GM23338 (cell line): ENCODE measurements around the gene GRM4.

Experiments
- CREB1 ChIP-seq: fragments of 250-450 bp; sonication (Bioruptor Pico); IDR thresholded peaks from 2 replicates; pipeline ENCODE4 v1.5.0; 2020; ENCODE audit warnings: low read depth, mild to moderate bottlenecking, moderate library complexity
- ETS1 ChIP-seq: IDR thresholded peaks from 2 replicates; pipeline ENCODE4 v1.6.1; 2016; ENCODE audit warnings: antibody characterized with exemption
- EZH2 ChIP-seq: fragments of 200-600 bp; sonication (generic); IDR thresholded peaks from one replicate; pipeline ENCODE4 v1.8.0; 2017; ENCODE audit warnings: antibody characterized with exemption, mild to moderate bottlenecking, low read depth; ENCODE audit not compliant: unreplicated experiment
- EZH2phosphoT487 ChIP-seq: fragments of 200-600 bp; sonication (generic); IDR thresholded peaks from one replicate; pipeline ENCODE4 v1.8.1; 2018; ENCODE audit warnings: antibody characterized with exemption; ENCODE audit not compliant: unreplicated experiment
- JUNB ChIP-seq: IDR thresholded peaks from one replicate; pipeline ENCODE4 v1.6.1; 2016; ENCODE audit warnings: antibody characterized with exemption; ENCODE audit not compliant: unreplicated experiment
- NANOG ChIP-seq: IDR thresholded peaks from 2 replicates; pipeline ENCODE4 v1.6.1; 2016; ENCODE audit warnings: antibody characterized with exemption, borderline replicate concordance
- POLR2AphosphoS5 ChIP-seq: IDR thresholded peaks from 2 replicates; pipeline ENCODE4 v1.6.1; 2016; ENCODE audit warnings: antibody characterized with exemption, low read depth
- STAT1 ChIP-seq: IDR thresholded peaks from one replicate; pipeline ENCODE4 v1.6.1; 2016; ENCODE audit warnings: antibody characterized with exemption; ENCODE audit not compliant: unreplicated experiment
- ZNF114 ChIP-seq: fragments of 250-450 bp; sonication (Bioruptor Pico); IDR thresholded peaks from 2 replicates; pipeline ENCODE4 v1.5.0; 2020; ENCODE audit warnings: mild to moderate bottlenecking, moderate library complexity
- ZNF331 ChIP-seq: fragments of 250-450 bp; sonication (Bioruptor Pico); IDR thresholded peaks from 2 replicates; pipeline ENCODE4 v1.5.0; 2020; ENCODE audit warnings: low read depth, mild to moderate bottlenecking, moderate library complexity
- TF ChIP-seq, protein P1 (sequence below), 2 experiments: fragments of 200-600 bp in 1 of 2; sonication (generic) in 1 of 2; conservative IDR thresholded peaks; 2 replicates each; pipeline versions ENCODE4 v1.5.1 to v1.6.1; 2016 to 2017; ENCODE audit warnings: antibody characterized with exemption in 2 of 2, low read depth in 2 of 2, mild to moderate bottlenecking in 2 of 2, moderate library complexity in 1 of 2
- TF ChIP-seq, protein P2 (sequence below): IDR thresholded peaks from one replicate; pipeline ENCODE4 v1.6.1; 2018; ENCODE audit warnings: antibody characterized with exemption; ENCODE audit not compliant: unreplicated experiment
- TF ChIP-seq, protein P3 (sequence below): fragments of 250-450 bp; sonication (Bioruptor Pico); IDR thresholded peaks from 2 replicates; pipeline ENCODE4 v1.5.0; 2020; ENCODE audit warnings: mild to moderate bottlenecking, moderate library complexity

- TF ChIP-seq, protein P1, sequence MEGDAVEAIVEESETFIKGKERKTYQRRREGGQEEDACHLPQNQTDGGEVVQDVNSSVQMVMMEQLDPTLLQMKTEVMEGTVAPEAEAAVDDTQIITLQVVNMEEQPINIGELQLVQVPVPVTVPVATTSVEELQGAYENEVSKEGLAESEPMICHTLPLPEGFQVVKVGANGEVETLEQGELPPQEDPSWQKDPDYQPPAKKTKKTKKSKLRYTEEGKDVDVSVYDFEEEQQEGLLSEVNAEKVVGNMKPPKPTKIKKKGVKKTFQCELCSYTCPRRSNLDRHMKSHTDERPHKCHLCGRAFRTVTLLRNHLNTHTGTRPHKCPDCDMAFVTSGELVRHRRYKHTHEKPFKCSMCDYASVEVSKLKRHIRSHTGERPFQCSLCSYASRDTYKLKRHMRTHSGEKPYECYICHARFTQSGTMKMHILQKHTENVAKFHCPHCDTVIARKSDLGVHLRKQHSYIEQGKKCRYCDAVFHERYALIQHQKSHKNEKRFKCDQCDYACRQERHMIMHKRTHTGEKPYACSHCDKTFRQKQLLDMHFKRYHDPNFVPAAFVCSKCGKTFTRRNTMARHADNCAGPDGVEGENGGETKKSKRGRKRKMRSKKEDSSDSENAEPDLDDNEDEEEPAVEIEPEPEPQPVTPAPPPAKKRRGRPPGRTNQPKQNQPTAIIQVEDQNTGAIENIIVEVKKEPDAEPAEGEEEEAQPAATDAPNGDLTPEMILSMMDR (conservative IDR thresholded peaks at IDR 0.05; ENCODE audit: low read depth in 2 of 2), result peak in 1 of 2 experiments; percentile 11; a peak in 1 of 4 replicates
- TF ChIP-seq ETS1 (no peak), EZH2 (no peak), POLR2AphosphoS5 (no peak), JUNB (no peak), ZNF114 (CRISPR knock-in tag) (no peak), NANOG (no peak), EZH2phosphoT487 (no peak), STAT1 (no peak), CREB1 (CRISPR knock-in tag) (no peak), ZNF331 (CRISPR knock-in tag) (no peak)
- TF ChIP-seq, protein P2, sequence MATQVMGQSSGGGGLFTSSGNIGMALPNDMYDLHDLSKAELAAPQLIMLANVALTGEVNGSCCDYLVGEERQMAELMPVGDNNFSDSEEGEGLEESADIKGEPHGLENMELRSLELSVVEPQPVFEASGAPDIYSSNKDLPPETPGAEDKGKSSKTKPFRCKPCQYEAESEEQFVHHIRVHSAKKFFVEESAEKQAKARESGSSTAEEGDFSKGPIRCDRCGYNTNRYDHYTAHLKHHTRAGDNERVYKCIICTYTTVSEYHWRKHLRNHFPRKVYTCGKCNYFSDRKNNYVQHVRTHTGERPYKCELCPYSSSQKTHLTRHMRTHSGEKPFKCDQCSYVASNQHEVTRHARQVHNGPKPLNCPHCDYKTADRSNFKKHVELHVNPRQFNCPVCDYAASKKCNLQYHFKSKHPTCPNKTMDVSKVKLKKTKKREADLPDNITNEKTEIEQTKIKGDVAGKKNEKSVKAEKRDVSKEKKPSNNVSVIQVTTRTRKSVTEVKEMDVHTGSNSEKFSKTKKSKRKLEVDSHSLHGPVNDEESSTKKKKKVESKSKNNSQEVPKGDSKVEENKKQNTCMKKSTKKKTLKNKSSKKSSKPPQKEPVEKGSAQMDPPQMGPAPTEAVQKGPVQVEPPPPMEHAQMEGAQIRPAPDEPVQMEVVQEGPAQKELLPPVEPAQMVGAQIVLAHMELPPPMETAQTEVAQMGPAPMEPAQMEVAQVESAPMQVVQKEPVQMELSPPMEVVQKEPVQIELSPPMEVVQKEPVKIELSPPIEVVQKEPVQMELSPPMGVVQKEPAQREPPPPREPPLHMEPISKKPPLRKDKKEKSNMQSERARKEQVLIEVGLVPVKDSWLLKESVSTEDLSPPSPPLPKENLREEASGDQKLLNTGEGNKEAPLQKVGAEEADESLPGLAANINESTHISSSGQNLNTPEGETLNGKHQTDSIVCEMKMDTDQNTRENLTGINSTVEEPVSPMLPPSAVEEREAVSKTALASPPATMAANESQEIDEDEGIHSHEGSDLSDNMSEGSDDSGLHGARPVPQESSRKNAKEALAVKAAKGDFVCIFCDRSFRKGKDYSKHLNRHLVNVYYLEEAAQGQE, result no peak
- TF ChIP-seq, protein P3, sequence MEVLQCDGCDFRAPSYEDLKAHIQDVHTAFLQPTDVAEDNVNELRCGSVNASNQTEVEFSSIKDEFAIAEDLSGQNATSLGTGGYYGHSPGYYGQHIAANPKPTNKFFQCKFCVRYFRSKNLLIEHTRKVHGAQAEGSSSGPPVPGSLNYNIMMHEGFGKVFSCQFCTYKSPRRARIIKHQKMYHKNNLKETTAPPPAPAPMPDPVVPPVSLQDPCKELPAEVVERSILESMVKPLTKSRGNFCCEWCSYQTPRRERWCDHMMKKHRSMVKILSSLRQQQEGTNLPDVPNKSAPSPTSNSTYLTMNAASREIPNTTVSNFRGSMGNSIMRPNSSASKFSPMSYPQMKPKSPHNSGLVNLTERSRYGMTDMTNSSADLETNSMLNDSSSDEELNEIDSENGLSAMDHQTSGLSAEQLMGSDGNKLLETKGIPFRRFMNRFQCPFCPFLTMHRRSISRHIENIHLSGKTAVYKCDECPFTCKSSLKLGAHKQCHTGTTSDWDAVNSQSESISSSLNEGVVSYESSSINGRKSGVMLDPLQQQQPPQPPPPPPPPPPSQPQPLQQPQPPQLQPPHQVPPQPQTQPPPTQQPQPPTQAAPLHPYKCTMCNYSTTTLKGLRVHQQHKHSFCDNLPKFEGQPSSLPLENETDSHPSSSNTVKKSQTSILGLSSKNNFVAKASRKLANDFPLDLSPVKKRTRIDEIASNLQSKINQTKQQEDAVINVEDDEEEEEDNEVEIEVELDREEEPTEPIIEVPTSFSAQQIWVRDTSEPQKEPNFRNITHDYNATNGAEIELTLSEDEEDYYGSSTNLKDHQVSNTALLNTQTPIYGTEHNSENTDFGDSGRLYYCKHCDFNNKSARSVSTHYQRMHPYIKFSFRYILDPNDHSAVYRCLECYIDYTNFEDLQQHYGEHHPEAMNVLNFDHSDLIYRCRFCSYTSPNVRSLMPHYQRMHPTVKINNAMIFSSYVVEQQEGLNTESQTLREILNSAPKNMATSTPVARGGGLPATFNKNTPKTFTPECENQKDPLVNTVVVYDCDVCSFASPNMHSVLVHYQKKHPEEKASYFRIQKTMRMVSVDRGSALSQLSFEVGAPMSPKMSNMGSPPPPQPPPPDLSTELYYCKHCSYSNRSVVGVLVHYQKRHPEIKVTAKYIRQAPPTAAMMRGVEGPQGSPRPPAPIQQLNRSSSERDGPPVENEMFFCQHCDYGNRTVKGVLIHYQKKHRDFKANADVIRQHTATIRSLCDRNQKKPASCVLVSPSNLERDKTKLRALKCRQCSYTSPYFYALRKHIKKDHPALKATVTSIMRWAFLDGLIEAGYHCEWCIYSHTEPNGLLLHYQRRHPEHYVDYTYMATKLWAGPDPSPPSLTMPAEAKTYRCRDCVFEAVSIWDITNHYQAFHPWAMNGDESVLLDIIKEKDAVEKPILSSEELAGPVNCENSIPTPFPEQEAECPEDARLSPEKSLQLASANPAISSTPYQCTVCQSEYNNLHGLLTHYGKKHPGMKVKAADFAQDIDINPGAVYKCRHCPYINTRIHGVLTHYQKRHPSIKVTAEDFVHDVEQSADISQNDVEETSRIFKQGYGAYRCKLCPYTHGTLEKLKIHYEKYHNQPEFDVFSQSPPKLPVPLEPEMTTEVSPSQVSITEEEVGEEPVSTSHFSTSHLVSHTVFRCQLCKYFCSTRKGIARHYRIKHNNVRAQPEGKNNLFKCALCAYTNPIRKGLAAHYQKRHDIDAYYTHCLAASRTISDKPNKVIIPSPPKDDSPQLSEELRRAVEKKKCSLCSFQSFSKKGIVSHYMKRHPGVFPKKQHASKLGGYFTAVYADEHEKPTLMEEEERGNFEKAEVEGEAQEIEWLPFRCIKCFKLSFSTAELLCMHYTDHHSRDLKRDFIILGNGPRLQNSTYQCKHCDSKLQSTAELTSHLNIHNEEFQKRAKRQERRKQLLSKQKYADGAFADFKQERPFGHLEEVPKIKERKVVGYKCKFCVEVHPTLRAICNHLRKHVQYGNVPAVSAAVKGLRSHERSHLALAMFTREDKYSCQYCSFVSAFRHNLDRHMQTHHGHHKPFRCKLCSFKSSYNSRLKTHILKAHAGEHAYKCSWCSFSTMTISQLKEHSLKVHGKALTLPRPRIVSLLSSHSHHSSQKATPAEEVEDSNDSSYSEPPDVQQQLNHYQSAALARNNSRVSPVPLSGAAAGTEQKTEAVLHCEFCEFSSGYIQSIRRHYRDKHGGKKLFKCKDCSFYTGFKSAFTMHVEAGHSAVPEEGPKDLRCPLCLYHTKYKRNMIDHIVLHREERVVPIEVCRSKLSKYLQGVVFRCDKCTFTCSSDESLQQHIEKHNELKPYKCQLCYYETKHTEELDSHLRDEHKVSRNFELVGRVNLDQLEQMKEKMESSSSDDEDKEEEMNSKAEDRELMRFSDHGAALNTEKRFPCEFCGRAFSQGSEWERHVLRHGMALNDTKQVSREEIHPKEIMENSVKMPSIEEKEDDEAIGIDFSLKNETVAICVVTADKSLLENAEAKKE, result no peak
Measured at GRCh38 chr6:34044945-34045595, 100.8 kb downstream of the GRM4 start.
